ENCODE measurements around the gene ACVRL1.
A peak's percentile ranks its signal among the peaks of the same experiment; 100 is the strongest.

ACVRL1 gene

DNA sequence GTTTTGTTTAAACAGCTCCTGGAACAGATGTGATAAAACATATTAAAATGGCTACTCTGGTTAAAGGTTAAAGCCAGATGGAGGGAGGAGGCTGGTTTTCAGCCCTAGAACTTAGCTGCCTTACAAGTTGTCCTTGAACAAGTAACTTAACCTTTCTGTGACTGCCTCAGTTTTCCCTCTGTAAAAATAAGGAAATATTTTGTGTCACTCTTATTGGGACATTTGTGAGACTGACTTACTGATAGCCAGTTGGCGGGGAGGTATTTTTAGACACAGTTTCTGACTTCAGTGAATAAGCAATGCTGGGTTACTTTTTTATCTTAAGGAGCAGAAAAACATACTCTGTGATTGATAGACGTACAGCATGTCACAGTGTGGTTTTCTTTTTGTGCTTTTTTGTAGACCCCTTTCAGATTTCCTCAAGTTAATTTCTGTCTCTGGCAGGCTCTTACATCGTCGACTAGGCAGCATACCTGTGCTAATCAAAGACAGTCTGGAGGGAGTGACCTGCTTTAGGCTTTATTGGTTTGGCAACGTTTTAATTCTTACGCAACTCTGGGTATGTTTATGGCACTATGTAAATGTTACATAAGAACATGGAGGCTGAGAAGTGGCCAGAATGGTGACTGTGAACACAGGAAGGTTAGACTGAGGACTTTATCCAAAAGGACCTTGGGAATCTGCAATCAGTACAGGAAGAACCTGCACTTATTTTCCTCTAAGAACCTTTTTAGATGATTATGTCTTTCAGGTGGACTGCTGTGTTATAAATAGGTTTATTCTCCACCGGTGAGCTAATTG, 47.5 kb downstream of the ACVRL1 start:
- ChIA-PET CTCF (interaction anchor here (2.5 kb wide), 1 partner anchor 16 kb away, joined by 7 read pairs; no protein-coding TSS in a partner anchor), POLR2A (no interaction called here)
- no peak for DNase-seq (ENCODE audit: extremely low spot score)
- TF ChIP-seq ELF4 (IDR thresholded peaks at IDR 0.05), result no peak
- no peak for TF ChIP-seq ARNT (IDR thresholded peaks at IDR 0.05)
- no peak for TF ChIP-seq HDGF (IDR thresholded peaks at IDR 0.05; ENCODE audit: borderline replicate concordance)
- no peak for TF ChIP-seq LEF1 (IDR thresholded peaks at IDR 0.05; ENCODE audit: borderline replicate concordance)
- TF ChIP-seq SP1 (IDR thresholded peaks at IDR 0.05), result no peak
- TF ChIP-seq L3MBTL2 (conservative IDR thresholded peaks at IDR 0.05), result no peak
- no peak for TF ChIP-seq TARDBP (IDR thresholded peaks at IDR 0.05)
- no peak for TF ChIP-seq FOXM1 (IDR thresholded peaks at IDR 0.05; ENCODE audit: borderline replicate concordance)
- TF ChIP-seq ZNF384 (IDR thresholded peaks at IDR 0.05), result no peak
- no peak for TF ChIP-seq FOXA1 (IDR thresholded peaks at IDR 0.05)
- no peak for TF ChIP-seq NFRKB (IDR thresholded peaks at IDR 0.05)
- TF ChIP-seq BHLHE40 (IDR thresholded peaks at IDR 0.05; ENCODE audit: borderline replicate concordance), result no peak
- no peak for TF ChIP-seq SUZ12 (IDR thresholded peaks at IDR 0.05)

DNA sequence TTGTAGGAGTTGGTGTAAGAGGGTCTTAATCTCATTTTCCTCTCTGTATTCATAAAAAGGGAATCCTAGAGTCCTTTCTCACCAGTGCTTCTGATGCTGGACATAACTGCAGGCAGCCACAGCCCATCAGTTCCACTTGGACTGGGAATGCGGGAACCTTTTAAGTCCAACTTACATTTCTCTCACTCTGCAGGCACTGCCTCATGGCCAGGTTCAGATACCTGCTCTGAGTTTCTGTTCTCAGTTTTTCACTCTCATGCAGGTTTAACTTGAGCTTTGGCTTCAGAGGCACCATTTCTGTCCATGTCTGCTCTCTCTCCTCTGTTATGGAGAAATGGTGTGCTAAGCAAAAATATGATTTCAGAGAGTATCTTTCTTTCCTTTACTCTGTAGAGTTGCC, 48.4 kb downstream of the ACVRL1 start:
- ChIA-PET CTCF (interaction anchor here (2.5 kb wide), 1 partner anchor 15 kb away, joined by 7 read pairs; no protein-coding TSS in a partner anchor), POLR2A (no interaction called here)
- no peak for DNase-seq (ENCODE audit: extremely low spot score)

GRCh38 chr12:51958542-51958941, 51.2 kb downstream of the ACVRL1 start:
- ChIA-PET POLR2A (no interaction called here), CTCF (interaction anchor here (0.6 kb wide), 2 partner anchors 12 to 79 kb away, joined by 3 to 4 read pairs; no protein-coding TSS in a partner anchor)
- no peak for DNase-seq (ENCODE audit: extremely low spot score)
- TF ChIP-seq ELF4 (IDR thresholded peaks at IDR 0.05) (no peak), TARDBP (IDR thresholded peaks at IDR 0.05) (no peak), L3MBTL2 (conservative IDR thresholded peaks at IDR 0.05) (no peak), BHLHE40 (IDR thresholded peaks at IDR 0.05; ENCODE audit: borderline replicate concordance) (no peak), SUZ12 (IDR thresholded peaks at IDR 0.05) (no peak)

More for the DNA sequence above, 48.4 kb downstream of the ACVRL1 start:
- TF ChIP-seq LEF1 (IDR thresholded peaks at IDR 0.05; ENCODE audit: borderline replicate concordance) (no peak), HDGF (IDR thresholded peaks at IDR 0.05; ENCODE audit: borderline replicate concordance) (no peak), ELF4 (IDR thresholded peaks at IDR 0.05) (no peak), FOXK2 (IDR thresholded peaks at IDR 0.05) (no peak)

DNA sequence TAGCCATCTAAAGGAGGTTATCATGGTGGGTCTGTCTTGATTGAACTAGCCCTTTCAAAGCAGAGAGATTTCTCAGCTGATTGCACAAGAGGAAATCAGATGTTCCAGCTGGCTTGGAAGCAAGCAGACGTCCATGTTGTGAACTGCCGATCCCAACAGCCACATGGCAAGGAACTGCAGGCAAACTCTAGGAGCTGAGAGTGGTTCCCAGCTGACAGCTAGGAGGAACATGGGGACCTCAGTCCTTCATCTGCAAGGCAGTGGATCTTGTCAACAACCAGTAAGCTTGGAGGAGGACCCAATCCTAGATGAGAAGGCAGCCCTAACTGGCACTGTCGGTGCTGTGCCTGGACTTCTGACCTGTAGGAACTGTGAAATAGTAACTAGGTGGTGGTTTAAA, 51.9 kb downstream of the ACVRL1 start:
- TF ChIP-seq ARNT (IDR thresholded peaks at IDR 0.05) (no peak), LEF1 (IDR thresholded peaks at IDR 0.05; ENCODE audit: borderline replicate concordance) (no peak), TARDBP (IDR thresholded peaks at IDR 0.05) (no peak)
- POLR2A ChIA-PET, result no interaction called here
- no peak for DNase-seq (ENCODE audit: extremely low spot score)
- CTCF ChIA-PET, result interaction anchor here (0.6 to 3.7 kb wide), 3 partner anchors 12 to 80 kb away, joined by 3 to 28 read pairs (median 4); no protein-coding TSS in a partner anchor

GRCh38 chr12:51959921-51960320, 52.6 kb downstream of the ACVRL1 start:
- CTCF ChIA-PET, result interaction anchor here (3.7 kb wide), 1 partner anchor 12 kb away, joined by 28 read pairs; no protein-coding TSS in a partner anchor
- no peak for TF ChIP-seq ARNT (IDR thresholded peaks at IDR 0.05)
- TF ChIP-seq L3MBTL2 (conservative IDR thresholded peaks at IDR 0.05), result no peak
- no peak for TF ChIP-seq SUZ12 (IDR thresholded peaks at IDR 0.05)
- TF ChIP-seq ELF4 (IDR thresholded peaks at IDR 0.05), result no peak
- no peak for TF ChIP-seq CTBP1 (IDR thresholded peaks at IDR 0.05; ENCODE audit: borderline replicate concordance)
- TF ChIP-seq FOXK2 (IDR thresholded peaks at IDR 0.05), result no peak
- no peak for TF ChIP-seq TARDBP (IDR thresholded peaks at IDR 0.05)
- no peak for TF ChIP-seq NFRKB (IDR thresholded peaks at IDR 0.05)
- TF ChIP-seq SP1 (IDR thresholded peaks at IDR 0.05), result no peak

GRCh38 chr12:51960488-51960887, 53.2 kb downstream of the ACVRL1 start:
- CTCF ChIA-PET, result interaction anchor here (3.7 kb wide), 1 partner anchor 11 kb away, joined by 28 read pairs; no protein-coding TSS in a partner anchor
- no peak for DNase-seq (ENCODE audit: extremely low spot score)
- TF ChIP-seq BHLHE40 (IDR thresholded peaks at IDR 0.05; ENCODE audit: borderline replicate concordance), result no peak
- no peak for TF ChIP-seq ELF4 (IDR thresholded peaks at IDR 0.05)
- POLR2A ChIA-PET, result no interaction called here

More at GRCh38 chr12:51959921-51960320, 52.6 kb downstream of the ACVRL1 start:
- POLR2A ChIA-PET, result no interaction called here
- no peak for DNase-seq (ENCODE audit: extremely low spot score)

DNA sequence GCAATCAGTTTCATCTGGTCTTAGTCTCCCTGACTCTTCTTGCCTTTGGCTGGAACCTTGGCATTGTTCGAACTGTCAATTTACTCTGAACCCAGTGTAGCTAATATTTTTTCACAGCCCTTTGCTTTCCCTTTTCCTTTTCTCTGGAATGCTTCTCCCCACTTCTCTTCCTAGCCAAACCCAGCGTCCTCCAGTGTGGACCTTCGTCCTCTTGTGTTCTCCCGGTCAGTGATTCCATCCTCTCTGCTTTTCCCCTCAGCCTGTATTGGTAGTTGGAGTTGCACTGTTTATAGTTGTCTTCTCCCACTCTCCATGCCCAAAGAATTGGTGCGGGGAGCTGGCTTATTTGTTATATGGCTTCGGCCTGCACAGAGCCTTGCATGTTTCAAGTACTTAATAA, 53.6 kb downstream of the ACVRL1 start:
- TF ChIP-seq CTBP1 (IDR thresholded peaks at IDR 0.05; ENCODE audit: borderline replicate concordance), result no peak
- no peak for TF ChIP-seq FOXM1 (IDR thresholded peaks at IDR 0.05; ENCODE audit: borderline replicate concordance)
- TF ChIP-seq ARNT (IDR thresholded peaks at IDR 0.05), result no peak
- POLR2A ChIA-PET, result no interaction called here
- DNase-seq (ENCODE audit: extremely low spot score), result no peak
- CTCF ChIA-PET, result interaction anchor here (3.7 kb wide), 1 partner anchor 11 kb away, joined by 28 read pairs; no protein-coding TSS in a partner anchor

- CTCF ChIA-PET, result interaction anchor here (0.6 to 3.7 kb wide), 4 partner anchors 10 to 86 kb away, joined by 3 to 28 read pairs (median 4); no protein-coding TSS in a partner anchor
- POLR2A ChIA-PET, result no interaction called here
- peak; percentile 81 for TF ChIP-seq PKNOX1 (IDR thresholded peaks at IDR 0.05)
- TF ChIP-seq BHLHE40 (IDR thresholded peaks at IDR 0.05; ENCODE audit: borderline replicate concordance), result no peak
- no peak for TF ChIP-seq HDGF (IDR thresholded peaks at IDR 0.05; ENCODE audit: borderline replicate concordance)
- TF ChIP-seq TARDBP (IDR thresholded peaks at IDR 0.05), result no peak
- TF ChIP-seq ZNF384 (IDR thresholded peaks at IDR 0.05), result no peak
- no peak for TF ChIP-seq FOXK2 (IDR thresholded peaks at IDR 0.05)
- TF ChIP-seq FOXM1 (IDR thresholded peaks at IDR 0.05; ENCODE audit: borderline replicate concordance), result no peak
- DNase-seq (ENCODE audit: extremely low spot score), result no peak
Observed at GRCh38 chr12:51961834-51962233, 54.5 kb downstream of the ACVRL1 start.

Measured in HEK293T (cell line).